Endothelial cell (in vitro differentiated cells): Measurements from ENCODE around the gene RRP1. TPM values are rescaled to one million over a fixed set of nuclear protein-coding genes. Genes with fewer than 3 reads are reported as not detected.

Source experiments
- DNase-seq: peaks from one replicate; pipeline ENCODE4 v3.0.0; 2021; ENCODE audit warnings: low spot score
- H3K27ac Mint-ChIP-seq: one replicate; pipeline ENCODE4 v1.8.0; 2021; ENCODE audit warnings: mixed read lengths, inconsistent platforms; ENCODE audit not compliant: unreplicated experiment
- H3K27me3 Mint-ChIP-seq: one replicate; pipeline ENCODE4 v1.8.0; 2021; ENCODE audit warnings: mild to moderate bottlenecking, moderate library complexity, mixed read lengths, inconsistent platforms; ENCODE audit not compliant: unreplicated experiment
- H3K36me3 Mint-ChIP-seq: one replicate; pipeline ENCODE4 v1.8.0; 2021; ENCODE audit warnings: mild to moderate bottlenecking, low read depth, mixed read lengths, inconsistent platforms; ENCODE audit not compliant: unreplicated experiment
- H3K4me1 Mint-ChIP-seq: one replicate; pipeline ENCODE4 v1.8.0; 2021; ENCODE audit warnings: mild to moderate bottlenecking, mixed read lengths, inconsistent platforms; ENCODE audit not compliant: unreplicated experiment
- H3K4me3 Mint-ChIP-seq: one replicate; pipeline ENCODE4 v1.8.0; 2021; ENCODE audit warnings: mild to moderate bottlenecking, mixed read lengths, inconsistent platforms; ENCODE audit not compliant: unreplicated experiment
- H3K9me3 Mint-ChIP-seq: one replicate; pipeline ENCODE4 v1.8.0; 2021; ENCODE audit warnings: mixed read lengths, inconsistent platforms; ENCODE audit not compliant: unreplicated experiment
- long read RNA-seq: library from polyadenylated mRNA; unstranded; transcript quantifications from one replicate; pipeline ENCODE4 v2.0.0, GENCODE V29; 2020; ENCODE audit not compliant: unreplicated experiment
- total RNA-seq: library from RNA; stranded (reverse); fragmentation: NEBNext Ultra II Directional; extraction: Animal tissue kit (Norgen Biotek cat#: 25700); gene quantifications from one replicate; pipeline ENCODE4 v1.2.1, GENCODE V29; 2021; ENCODE audit not compliant: unreplicated experiment
- TF ChIP-seq, protein P1 (sequence below): fragments of 200-600 bp; sonication (generic); IDR thresholded peaks from one replicate; pipeline ENCODE4 v1.5.0; 2021; ENCODE audit warnings: antibody characterized with exemption; ENCODE audit not compliant: unreplicated experiment

RRP1 gene, protein sequence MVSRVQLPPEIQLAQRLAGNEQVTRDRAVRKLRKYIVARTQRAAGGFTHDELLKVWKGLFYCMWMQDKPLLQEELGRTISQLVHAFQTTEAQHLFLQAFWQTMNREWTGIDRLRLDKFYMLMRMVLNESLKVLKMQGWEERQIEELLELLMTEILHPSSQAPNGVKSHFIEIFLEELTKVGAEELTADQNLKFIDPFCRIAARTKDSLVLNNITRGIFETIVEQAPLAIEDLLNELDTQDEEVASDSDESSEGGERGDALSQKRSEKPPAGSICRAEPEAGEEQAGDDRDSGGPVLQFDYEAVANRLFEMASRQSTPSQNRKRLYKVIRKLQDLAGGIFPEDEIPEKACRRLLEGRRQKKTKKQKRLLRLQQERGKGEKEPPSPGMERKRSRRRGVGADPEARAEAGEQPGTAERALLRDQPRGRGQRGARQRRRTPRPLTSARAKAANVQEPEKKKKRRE
- total RNA-seq, result 21.0 TPM
- long read RNA-seq, transcript RRP1-207 (13 exons, 3,022 nt), result major isoform, 33 of 39 reads
- long read RNA-seq, partial matches to known transcripts, result 0 of 39 reads
- long read RNA-seq, other reads (novel, unspliced or antisense), result 6 of 39 reads

DNA sequence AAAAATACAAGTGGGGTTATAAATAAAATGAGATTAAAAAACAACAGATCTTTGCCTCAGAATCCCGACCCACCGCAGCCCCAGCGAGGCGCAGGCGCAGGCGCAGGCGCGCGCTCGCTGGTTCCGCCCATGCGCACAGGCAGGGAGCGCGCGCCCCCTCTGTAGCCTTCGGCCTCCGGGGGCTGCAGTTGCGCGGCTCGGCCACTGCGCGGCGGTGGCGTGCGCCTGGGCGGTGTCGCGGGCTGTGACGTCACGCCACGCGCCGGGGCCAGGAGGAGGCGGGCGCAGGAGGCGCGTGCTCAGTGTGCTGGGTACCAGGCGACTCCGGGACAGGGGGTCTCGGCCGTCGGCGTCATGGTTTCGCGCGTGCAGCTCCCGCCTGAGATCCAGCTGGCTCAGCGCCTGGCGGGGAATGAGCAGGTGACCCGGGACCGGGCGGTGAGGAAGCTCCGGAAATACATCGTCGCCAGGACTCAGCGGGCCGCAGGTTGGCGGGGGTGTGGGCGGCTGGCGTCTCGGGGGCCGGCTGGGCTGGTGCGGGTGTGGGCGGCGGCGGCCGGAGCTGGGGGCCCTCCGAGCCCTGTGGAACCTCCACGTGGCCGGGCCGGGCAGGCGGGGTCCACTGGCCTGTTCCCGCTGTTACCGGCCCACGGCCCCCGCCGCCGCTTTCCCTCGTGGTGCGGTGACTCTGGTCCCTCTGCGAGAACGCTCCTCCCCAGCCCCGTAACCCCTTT lies at the start of gene RRP1:
RRP1 (plus strand) TSS at position 302 of the 734 bp plus-strand sequence; CDS start at position 355, 53 bp downstream.
- peak; percentile 99 for DNase-seq
- H3K27me3 Mint-ChIP-seq, result peaks cover 4% of the 10 kb centered on the region
- no peak within 1 kb of the TSS for H3K27ac Mint-ChIP-seq
- H3K9me3 Mint-ChIP-seq, result no peaks in the 10 kb centered on the region
- TF ChIP-seq, protein P1, sequence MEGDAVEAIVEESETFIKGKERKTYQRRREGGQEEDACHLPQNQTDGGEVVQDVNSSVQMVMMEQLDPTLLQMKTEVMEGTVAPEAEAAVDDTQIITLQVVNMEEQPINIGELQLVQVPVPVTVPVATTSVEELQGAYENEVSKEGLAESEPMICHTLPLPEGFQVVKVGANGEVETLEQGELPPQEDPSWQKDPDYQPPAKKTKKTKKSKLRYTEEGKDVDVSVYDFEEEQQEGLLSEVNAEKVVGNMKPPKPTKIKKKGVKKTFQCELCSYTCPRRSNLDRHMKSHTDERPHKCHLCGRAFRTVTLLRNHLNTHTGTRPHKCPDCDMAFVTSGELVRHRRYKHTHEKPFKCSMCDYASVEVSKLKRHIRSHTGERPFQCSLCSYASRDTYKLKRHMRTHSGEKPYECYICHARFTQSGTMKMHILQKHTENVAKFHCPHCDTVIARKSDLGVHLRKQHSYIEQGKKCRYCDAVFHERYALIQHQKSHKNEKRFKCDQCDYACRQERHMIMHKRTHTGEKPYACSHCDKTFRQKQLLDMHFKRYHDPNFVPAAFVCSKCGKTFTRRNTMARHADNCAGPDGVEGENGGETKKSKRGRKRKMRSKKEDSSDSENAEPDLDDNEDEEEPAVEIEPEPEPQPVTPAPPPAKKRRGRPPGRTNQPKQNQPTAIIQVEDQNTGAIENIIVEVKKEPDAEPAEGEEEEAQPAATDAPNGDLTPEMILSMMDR, result peak; percentile 100
- peak within 1 kb of the TSS; percentile 94 for H3K4me3 Mint-ChIP-seq
- H3K36me3 Mint-ChIP-seq, result peaks cover 10% of the 10 kb centered on the region
- H3K4me1 Mint-ChIP-seq, result peaks cover 5% of the 10 kb centered on the region

DNA sequence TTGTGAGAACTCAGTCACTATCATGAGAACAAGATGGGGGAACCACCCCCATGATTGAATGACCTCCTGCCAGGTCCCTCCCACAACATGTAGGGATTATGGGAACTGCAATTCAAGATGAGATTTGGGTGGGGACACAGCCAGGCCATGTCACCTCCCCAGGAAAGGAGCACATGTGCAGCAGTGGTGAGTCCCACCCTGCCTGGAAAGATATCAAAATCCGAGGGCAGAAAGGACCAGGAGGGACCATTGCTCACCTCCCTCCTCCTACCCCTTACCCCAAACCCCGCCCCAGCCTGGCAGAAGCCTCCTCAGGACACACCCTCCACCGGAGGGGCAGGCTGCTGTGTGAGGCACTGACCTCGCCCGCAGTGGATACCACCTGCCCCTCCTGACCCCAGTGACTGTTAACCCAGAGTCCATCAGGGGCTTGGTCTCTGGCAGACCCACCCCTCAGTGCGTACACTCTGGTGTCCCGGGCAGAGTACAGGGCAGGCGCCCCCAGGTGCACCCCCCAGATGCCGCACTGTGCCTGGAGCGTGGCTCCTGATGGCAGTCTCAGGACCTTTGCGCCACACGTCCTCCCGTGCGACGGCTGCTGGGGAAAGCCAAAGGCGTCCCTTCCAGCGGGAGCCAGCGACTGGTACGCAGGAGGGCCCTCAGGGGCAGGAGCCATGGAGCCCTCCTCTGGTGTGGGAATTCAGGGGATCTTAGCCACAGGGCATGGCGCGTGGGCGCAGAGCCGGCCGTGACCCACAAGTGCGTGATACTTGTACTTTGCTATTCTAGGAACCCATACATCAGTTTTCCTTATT lies 49.5 kb upstream of the RRP1 start:
- no peak for DNase-seq
- H3K4me1 Mint-ChIP-seq, result peaks cover 9% of the 10 kb centered on the region
- H3K4me3 Mint-ChIP-seq, result no peak overlapping the region
- TF ChIP-seq, protein P1, result no peak
- peaks cover 11% of the 10 kb centered on the region for H3K36me3 Mint-ChIP-seq
- H3K27ac Mint-ChIP-seq, result no peak overlapping the region
- no peaks in the 10 kb centered on the region for H3K9me3 Mint-ChIP-seq
- peaks cover 9% of the 10 kb centered on the region for H3K27me3 Mint-ChIP-seq

DNA sequence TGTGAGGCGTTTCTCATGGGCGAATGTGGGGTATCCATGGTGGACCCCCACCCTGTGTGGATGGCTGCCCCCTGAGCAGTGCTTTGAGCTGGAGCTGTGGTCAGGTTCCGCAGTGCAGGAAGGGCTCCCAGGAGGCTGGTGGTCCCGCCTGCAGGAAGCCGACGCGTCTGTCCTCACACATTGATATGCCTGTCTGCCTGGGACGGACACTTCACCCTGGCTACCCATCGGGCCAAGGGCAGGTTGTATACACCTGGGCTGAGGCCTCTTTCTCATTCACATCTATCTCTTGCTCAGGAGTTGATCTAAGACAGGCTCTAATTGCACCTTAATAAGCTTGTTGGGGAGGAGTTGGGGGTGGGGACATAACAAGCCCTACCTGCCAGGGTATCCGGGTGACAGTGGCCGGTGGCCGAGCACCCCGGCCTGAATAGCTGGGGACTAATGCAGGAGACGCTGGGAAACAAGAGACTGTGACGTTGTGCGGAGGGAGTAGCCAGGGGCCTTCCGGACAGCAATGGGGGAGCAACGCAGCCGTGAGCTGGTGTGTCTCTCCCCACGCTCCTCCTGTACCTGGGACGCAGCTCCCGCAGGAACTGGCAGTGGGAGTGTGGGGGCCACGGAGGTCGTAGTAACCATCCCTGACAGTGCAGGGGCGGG lies 48.8 kb upstream of the RRP1 start:
- Mint-ChIP-seq H3K4me3 (no peak overlapping the region), H3K36me3 (peaks cover 12% of the 10 kb centered on the region)

GRCh38 chr21:43741423-43742096 lies 47.8 kb upstream of the RRP1 start:
- no peak overlapping the region for H3K27ac Mint-ChIP-seq
- no peak for DNase-seq
- peaks cover 7% of the 10 kb centered on the region for H3K27me3 Mint-ChIP-seq
- no peaks in the 10 kb centered on the region for H3K9me3 Mint-ChIP-seq
- TF ChIP-seq, protein P1, result no peak
- no peak overlapping the region for H3K4me3 Mint-ChIP-seq
- peaks cover 7% of the 10 kb centered on the region for H3K4me1 Mint-ChIP-seq
- H3K36me3 Mint-ChIP-seq, result peaks cover 12% of the 10 kb centered on the region

More for the DNA sequence above, 48.8 kb upstream of the RRP1 start:
- H3K27ac Mint-ChIP-seq, result no peak overlapping the region
- H3K4me1 Mint-ChIP-seq, result peaks cover 7% of the 10 kb centered on the region
- DNase-seq, result peak; percentile 37
- H3K27me3 Mint-ChIP-seq, result peaks cover 9% of the 10 kb centered on the region
- H3K9me3 Mint-ChIP-seq, result no peaks in the 10 kb centered on the region
- TF ChIP-seq, protein P1, result no peak
